ENCODE results near the gene ZNF497.

Gene ZNF497

DNA sequence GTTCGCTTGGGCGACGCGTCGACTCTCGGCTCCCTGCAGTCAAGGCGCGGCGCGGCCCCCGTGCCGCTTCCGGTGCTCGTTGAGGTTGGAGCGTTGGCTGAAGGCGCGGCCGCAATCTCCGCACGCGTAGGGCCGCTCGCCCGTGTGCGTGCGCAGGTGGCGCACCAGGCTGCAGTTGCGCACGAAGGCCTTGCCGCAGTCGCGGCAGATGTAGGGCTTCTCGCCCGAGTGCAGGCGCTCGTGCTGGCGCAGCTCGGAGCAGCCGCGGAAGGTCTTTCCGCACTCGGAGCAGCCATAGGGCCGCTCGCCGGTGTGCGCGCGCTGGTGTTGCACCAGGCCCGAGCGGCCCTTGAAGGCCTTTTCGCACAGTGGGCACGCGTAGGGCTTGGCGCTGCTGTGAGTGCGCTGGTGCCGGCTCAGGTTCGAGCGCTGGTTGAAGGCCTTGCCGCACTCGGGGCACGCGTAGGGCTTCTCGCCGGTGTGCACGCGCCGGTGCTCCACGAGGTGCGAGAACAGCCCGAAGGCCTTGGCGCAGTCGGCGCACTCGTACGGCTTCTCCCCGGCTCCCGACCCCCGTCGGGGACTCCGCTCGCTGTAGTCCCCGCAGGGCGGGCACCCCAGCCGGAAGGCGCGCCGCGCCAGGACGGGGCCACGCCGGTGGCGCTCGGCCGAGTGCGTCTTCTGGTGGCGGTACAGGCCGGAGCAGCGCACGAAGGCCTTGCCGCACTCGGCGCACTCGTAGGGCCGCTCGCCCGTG lies 5.3 kb upstream of the ZNF497 start:
- DNase-seq (ENCODE audit: low read depth in 2 of 2) = no peak

DNA sequence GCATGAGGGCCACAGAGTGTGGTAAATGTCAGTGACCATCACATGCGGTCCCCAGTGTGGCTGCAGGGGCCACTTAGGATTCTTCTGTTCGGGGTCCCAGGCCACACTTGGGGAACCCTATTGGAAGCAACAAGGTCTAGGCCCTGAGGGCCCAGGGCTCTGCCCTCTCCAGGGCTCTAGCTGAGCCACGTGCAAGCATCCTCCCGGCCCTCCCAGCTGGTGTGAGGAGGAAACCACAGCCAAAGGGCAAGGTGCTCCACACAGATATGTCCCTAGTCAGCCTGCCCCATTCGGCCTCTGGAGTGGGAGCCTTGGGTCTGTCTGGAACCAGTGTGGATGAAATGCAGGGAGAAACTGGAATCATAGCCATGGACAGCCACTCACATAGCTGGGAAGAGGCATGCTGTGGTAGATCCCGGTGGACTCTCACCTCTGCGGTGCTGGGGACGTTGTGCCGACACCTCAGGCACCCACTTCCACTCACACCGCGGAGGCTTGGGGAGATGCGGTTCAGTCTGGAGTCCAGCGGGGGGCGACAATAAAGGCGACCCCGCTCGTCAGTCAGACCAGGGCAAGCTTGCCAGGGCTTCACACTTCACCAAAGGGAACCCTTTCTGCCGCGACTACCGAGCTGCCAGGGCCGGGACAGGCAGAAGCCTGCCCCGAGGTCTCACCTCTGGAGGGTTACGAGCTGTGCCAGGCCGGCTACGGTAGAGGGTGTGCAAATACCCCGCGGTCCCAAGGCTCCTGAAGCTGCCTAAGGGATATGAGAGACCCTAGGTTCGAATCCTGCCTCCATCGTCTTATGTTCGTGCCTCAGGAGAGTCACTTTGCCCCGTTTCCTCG lies 4.3 kb upstream of the ZNF497 start:
- DNase-seq (ENCODE audit: low read depth in 2 of 2) = no peak

DNA sequence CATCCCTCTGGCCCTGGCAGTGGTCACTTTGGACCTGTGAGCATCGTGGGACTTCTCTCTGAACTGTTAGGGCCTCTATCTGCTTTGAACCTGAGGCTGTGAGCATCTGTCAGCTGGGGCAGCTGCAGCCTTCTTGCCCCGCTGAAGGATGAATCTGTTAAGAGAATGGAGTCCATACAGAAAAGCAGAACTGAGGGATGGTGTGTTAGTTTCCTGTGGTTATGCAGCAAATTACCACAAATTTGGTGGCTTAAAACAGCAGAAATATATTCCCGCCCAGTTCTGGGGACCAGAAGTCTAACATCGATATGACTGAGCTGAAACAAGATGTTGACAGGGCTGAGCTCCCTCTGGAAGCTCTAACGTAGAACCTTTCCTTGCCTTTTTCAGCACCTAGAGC lies 1.6 kb upstream of the ZNF497 start:
- no peak for DNase-seq (ENCODE audit: low read depth in 2 of 2)

DNA sequence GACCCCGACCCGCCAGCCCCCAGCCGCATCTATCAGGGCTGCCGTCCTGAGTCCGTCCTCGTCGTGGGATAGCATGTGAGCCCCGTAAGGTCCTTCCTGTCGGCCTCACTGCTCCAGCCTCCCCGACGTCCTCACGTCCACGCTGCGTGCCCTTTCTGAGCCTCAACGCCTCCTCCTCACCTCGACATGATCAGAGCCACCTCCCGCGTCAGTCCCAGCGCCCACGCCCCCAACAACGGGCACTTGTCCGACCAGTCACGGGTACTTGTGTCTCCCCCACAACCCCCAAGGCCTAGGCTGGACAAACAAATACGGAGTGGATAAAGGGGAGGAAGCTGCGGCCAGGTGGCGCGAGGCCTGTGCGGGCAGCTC lies 665 bp downstream of the ZNF497 start:
- peak in 1 of 2 donors; percentile 48 for DNase-seq (ENCODE audit: low read depth in 2 of 2)

DNA sequence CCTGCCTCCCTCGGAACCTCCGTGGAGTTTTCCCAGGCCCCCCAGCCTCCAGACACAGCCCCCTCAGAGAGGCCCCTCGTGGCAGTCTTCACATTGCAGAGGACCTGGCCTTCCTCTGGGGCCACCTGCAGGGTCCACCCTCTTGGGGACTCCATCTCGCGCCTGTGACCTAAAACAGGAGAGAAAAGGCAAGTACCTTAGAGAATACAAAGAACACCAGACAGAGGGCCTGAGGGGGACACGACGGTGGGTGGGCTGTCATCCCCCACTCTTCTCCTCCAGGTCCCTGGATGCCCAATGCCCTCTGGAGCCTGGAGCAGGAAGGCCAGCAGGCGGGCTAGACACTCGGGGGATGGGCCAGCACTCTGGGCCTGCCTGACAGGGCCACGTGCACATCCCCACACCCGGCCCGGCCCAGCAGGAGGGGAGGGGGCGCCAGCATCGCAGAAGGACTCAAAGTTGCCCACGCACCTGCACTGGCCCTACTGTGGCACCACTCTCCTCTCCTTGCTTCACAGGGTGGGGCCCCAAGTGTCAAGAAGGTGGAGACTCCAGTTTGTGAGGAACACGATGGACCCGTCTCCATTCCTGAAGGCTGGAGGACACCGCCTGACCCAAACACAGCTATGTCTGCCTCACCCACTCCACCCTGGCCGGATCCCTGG lies 4.9 kb downstream of the ZNF497 start:
- DNase-seq (ENCODE audit: low read depth in 2 of 2) = no peak

DNA sequence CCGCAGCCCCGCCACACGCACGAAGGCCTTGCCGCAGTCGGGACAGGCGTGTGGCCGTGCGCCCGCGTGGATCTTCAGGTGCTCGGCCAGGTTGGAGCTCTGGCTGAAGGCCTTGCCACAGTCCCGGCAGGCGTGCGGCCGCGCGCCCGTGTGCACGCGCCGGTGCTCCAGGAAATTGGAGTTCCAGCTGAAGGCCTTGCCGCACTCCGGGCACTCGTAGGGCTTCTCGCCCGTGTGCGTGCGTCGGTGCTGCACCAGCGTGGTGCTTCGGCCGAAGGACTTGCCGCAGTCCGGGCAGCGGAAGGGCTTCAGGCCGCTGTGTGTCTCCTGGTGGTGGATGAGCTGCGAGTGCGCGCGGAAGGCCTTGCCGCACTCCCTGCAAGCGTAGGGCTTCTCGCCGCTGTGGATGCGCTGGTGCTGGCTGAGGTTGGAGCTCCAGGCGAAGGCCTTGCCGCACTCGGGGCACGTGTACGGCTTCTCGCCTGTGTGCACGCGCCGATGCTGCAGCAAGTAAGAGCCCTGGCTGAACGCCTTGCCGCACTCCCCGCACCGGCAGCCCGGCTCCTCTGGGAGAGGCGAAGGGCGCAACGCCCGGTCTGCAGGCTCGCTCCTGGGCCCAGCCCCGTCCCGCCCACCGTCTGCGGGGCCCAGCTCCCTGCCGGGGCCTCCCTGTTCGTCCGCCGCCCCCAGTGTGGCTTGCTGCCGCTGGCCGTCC lies 5.6 kb downstream of the ZNF497 start:
- no peak for DNase-seq (ENCODE audit: low read depth in 2 of 2)

DNA sequence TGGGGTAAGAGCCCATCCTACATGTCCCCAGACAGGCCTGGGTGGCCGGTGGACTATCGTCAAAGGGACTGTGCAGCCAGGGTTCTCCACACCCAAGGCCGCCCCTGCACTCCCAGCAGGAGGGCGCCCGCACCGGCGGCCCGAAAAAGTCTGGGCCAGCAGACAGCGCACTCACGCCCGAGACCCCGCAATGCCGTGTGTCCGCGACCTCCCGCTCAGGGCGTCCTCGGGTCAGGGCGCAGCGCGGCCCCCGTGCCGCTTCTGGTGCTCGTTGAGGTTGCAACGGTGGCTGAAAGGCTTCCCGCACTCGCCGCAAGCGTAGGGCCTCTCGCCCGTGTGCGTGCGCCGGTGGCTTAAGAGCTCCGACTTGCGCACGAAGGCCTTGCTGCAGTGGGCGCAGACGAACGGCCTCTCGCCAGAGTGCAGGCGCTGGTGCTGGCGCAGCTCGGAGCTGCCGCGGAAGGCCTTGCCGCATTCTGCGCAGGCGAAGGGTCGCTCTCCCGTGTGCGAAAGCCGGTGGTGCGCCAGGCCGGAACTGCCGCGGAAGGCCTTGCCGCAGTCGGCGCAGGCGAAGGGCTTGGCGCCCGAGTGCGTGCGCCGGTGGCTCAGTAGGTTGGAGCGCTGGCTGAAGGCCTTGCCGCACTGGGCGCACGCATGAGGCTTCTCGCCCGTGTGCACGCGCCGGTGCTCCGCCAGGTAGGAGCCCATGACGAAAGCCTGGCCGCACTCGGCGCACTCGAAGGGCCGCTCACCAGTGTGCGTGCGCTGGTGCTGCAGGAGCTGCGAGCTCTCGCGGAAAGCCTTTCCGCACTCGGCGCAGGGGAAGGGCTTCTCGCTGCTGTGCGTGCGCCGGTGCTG lies 6.4 kb downstream of the ZNF497 start:
- DNase-seq (ENCODE audit: low read depth in 2 of 2) = peak in 1 of 2 donors; percentile 13

DNA sequence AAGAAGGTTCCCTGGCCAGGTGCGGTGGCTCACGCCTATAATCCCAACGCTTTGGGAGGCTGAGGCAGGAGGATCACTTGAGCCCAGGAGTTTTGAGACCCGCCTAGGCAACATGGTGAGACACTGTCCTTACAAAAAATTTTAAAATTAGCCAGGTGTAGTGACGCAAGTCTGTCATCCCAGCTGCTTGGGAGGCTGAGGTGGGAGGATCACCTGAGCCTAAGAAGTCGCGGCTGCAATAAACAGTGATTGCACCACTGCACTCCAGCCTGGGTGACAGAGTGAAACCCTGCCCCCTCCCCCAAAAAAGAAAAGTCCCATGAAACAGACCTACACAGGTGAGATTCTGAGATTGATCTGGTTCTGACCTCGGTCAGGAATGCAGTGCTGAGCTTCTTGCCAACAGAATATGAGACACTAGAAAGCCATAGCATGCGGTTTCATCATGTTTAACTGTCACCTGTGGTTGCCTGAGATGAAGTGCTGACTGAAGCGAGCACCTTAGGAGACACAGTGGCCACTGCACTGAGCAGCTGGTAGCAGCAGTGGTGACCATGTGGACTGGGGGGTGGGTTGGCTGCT lies 7.2 kb downstream of the ZNF497 start:
- no peak for DNase-seq (ENCODE audit: low read depth in 2 of 2)

DNA sequence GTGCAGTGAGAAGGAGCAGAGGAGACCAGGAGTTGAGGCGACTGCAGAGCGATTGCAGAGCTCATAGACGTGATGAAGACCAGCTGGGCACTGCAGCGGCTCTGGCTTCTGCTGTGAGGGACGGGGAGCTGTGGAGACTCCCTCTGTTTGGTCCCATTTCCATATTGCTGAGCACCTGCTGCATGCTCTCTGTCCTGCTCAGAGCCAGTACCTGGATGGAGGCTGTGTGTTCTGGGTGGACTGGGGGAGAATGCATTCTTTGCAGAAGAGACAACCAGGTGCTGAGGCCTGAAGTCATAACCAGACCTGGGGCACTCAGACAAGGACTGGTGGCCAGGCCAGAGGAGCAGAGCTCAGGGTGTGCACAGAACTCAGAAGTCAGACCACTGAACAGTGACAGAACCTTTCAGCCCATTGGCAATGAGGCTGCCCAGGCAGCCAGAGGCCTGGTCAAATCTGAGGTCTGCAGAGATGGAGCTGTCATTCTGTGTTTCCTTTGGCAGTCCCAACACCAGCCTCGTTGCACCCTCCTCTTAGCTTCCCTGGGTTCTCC lies 8.0 kb downstream of the ZNF497 start:
- no peak for DNase-seq (ENCODE audit: low read depth in 2 of 2)

DNA sequence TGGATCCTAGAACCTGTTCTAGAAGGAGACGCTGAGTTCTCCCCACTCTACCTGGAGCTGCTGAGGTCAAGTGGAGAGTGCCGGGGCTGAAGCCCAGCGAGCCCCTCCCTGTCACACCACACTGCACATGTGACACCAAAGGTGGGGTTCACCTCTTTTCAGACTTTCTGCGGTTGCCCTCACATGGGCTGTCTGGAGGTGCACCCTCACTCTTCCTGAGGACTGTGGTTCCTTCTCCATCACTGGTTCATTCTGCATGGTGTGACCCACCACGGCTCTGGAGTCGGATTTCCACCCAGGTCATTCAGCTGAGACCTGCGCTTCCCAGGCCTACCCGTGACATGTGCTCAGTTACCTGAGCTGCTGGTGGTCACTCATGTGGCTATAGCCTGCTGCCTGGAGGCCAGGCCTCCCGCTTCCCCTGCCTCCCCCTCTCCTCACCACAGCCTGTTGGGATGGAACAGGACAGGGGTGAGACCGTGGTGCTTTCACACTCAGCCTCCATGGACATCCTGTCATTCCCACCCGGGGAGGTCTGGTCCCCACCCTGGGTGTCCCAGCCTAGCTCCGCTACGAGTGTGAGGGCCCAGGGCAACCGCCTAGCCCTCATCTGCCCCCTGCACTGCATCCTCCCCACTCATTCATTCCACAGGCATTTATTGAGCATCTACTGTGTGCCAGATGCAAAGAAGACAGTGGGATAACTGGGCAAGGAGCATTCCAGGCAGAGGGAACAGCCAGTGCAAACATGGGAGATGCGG lies 8.7 kb downstream of the ZNF497 start:
- DNase-seq (ENCODE audit: low read depth in 2 of 2) = no peak

DNA sequence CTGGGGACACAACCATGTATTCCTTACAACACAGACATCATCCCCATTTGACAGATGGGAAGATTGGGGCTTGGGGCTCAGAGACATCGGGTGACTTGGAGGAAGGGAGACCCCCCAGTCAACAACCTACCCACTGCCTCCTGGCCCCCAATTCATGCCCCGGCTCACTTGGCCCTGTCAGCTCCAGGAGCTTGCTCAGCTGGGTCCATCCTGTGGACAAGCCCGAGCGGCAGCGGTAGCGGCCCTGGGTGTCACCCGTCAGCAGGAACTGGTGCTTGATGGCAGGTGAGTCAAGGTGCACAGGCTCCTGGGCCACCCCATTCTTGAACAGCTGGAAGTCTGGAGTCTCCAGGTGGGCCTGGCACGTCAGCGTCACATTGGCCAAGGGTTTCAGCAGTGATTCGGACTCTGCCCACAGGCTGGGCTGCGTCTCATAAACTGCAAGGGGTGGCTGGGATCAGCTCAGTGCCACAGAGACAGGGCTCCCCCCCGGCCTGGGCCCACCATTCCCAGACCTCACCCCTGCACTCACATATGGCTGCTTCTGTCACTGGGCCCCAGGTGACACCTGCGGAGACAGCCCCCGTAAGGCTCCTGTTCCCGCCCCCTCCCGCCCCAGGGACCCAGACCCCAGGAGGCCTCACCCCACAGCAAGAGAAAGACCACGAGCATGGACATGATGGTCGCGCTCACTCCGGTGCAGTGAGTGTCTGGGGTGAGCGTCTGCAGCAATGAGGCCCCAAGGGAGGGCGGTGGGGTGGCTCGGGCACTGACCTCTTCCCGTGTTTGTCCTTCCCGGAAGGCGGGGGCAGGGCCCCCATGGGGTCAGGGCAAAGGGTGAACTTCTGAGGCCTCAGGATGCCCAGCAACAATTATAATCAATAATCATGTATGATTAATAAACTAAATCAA lies 9.5 kb downstream of the ZNF497 start, which contains the start of gene A1BG:
TSS of gene A1BG (minus strand) at position 733 of the 912 bp plus-strand sequence. CDS start at position 678, 55 bp downstream.
- DNase-seq (ENCODE audit: low read depth in 2 of 2) = no peak

DNA sequence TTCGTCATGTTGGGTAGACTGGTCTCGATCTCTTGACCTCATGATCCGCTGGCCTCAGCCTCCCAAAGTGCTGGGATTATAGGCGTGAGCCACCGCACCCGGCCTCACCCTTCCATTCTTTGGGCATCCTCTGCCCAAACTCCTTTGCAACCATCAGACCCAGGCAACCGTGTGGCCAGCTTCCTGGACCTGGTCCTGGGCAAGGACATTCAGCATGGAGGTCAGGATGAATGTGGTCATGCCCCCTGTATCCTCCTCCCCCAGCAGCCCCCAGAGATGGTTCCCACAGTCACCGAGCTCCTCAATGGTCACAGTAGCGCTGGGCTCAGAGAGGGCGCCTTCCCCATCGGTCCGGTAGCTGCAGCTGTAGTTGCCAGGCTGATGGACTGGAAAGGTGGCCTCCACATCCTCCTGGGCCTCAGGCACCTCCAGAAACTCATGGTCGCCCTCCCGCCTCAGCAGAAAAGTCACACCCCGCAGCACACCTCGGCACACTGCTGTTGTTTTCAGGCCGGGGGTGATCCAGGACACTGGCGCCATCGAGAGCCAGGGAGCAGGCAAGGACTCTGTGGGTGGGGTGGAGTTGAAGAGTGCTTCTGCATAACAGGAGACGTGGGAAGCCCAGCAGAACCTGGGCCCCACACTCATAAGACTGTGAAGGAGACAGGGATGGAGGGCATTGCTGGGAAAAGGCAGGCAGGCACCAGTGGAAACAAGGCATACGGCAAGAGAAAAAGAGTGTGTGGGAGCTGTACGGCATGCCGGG lies 10.4 kb downstream of the ZNF497 start:
- DNase-seq (ENCODE audit: low read depth in 2 of 2) = no peak

DNA sequence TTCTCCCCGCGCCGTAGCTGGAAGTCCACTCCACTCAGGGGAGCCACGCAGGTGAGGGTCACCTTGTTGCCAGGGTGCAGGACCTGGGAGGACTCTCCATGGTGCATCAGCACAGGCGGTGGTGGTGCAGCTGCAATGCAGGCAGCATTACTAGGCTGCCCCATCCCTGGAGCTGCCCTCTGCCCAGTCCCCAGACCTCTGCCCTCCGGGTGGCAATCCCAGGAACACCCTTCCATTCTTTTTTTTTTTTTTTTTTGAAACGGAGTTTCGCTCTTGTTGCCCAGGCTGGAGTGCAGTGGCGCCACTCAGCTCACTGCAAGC lies 11.0 kb downstream of the ZNF497 start:
- no peak for DNase-seq (ENCODE audit: low read depth in 2 of 2)

DNA sequence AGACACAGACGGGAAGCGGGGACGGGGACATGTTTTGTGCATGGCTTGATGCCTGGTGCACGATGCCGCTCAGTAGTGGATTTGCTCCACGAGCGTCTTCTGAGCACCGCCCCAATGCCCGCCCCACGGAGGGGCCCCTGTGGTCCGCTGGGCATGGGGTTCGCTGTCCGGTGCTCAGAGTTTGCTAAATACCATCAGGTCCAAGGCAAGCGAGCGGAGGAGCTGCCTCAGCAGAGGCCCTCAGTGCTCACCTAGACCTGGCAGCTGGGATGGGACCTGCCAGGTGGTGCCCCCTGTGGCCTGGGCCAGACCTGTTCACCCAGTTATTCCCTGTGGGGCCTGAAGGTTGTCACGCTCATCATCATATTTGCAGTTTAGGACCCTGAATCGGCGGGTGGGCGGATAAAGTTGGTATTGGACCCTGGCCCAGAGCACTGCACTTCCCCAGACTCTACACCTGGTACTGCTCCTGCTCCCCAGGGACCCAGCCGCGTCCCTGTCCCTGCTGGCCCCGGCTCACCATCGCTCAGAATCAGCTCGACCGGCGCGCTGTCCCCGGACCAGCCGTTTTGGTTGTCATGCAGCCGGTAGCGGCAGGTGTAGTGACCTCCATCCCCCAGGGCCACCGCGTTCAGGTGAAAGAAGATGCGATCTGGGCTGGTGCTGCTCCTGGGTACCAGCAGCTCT lies 11.5 kb downstream of the ZNF497 start:
- no peak for DNase-seq (ENCODE audit: low read depth in 2 of 2)

DNA sequence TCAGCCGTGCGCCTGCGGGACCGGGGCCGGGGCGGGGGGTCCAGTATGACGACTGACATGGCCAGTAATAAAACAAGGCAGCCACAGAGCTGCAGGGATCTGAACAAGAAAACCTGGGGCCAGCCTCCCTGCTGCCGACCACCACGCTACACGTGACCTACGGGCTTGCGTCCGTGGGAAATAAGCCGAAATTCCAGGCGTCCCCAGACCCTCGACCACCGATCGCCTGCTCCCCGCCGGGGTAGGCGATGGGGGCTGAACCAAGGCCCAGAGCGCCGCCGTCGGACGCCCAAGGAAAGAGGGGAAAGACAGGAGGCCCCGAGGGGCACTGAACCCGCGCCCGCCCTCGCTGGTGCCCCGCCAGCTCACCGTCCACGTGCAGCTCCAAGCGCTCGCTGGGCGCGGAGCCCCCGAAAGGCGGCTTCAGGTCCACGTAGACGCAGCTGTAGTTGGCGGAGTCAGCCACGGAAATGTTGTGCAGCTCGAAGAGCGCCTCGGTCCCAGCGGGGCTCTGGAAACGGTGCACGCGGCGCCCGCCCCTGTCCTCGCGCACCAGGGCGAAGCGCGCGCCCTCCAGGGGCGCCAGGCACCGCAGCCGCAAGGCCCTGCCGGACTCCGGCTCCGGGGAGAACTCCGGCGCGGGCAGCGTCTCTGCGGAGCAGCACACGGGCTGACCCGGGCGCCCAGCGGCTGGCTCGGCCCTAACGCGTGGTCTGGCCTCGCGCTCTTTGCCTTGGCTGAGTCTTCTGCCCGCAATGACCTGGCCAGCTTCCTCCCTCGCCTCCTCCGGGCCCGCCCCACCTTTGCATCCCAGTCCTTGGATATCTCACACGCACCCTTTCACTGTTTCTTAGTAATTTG lies 12.3 kb downstream of the ZNF497 start:
- DNase-seq (ENCODE audit: low read depth in 2 of 2) = no peak

DNA sequence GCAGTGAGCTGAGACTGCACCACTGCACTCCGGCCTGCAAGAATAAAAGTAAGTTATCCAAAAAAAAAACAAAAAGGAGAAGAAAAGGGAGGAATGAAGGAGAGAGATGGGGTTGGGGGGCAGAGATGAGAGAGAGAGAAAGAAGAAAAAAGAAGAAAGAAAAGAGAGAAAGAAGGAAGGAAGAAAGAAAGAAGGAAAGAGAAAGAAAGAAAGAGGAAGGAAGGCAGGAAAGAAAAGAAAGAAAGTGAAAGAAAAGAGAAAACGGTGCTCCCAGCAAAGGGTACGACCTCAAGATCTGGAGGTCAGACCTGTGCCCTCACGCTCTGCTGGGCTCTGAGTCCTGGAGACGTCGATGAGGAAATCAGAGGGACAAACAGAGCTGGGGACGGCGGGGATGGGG lies 13.0 kb downstream of the ZNF497 start:
- no peak for DNase-seq (ENCODE audit: low read depth in 2 of 2)

Data from stimulated activated CD8-positive, alpha-beta memory T cell treated with anti-CD3 and anti-CD28 coated beads, Interleukin-2, amount 100 ng/mL, for 48 hours (primary cell).